Chondrocyte (in vitro differentiated cells): ENCODE measurements around the gene DOCK2. TPM values are rescaled to one million over a fixed set of nuclear protein-coding genes. Genes with fewer than 3 reads are reported as not detected.

ENCODE experiments used
- DNase-seq: peaks from one replicate; pipeline ENCODE4 v3.0.0; 2021; ENCODE audit warnings: mixed read lengths, low spot score
- H3K27ac Mint-ChIP-seq: one replicate; pipeline ENCODE4 v1.8.0; 2021; ENCODE audit warnings: mild to moderate bottlenecking, moderate library complexity, mixed read lengths; ENCODE audit not compliant: unreplicated experiment
- H3K27me3 Mint-ChIP-seq: 2 replicates; pipeline ENCODE4 v1.8.0; 2021; ENCODE audit warnings: low read depth, mixed read lengths
- H3K36me3 Mint-ChIP-seq: 2 replicates; pipeline ENCODE4 v1.8.0; 2021; ENCODE audit warnings: low read depth, mixed read lengths
- H3K4me1 Mint-ChIP-seq: 2 replicates; pipeline ENCODE4 v1.8.0; 2021; ENCODE audit warnings: low read depth, mild to moderate bottlenecking, mixed read lengths
- H3K4me3 Mint-ChIP-seq: one replicate; pipeline ENCODE4 v1.8.0; 2021; ENCODE audit warnings: mild to moderate bottlenecking, moderate library complexity, mixed read lengths; ENCODE audit not compliant: unreplicated experiment
- H3K9me3 Mint-ChIP-seq: 2 replicates; pipeline ENCODE4 v1.8.0; 2021; ENCODE audit warnings: low read depth, mixed read lengths
- total RNA-seq: library from RNA; stranded (reverse); gene quantifications from 3 replicates; pipeline ENCODE4 v1.2.1, GENCODE V29; 2021
- TF ChIP-seq, protein P1 (sequence below): fragments of 200-600 bp; sonication (generic); IDR thresholded peaks from 2 replicates; pipeline ENCODE4 v1.5.0; 2021; ENCODE audit warnings: antibody characterized with exemption, mild to moderate bottlenecking, moderate library complexity

DOCK2 gene
- total RNA-seq, 1 donor from 2014 or later = 3.1 TPM

DNA sequence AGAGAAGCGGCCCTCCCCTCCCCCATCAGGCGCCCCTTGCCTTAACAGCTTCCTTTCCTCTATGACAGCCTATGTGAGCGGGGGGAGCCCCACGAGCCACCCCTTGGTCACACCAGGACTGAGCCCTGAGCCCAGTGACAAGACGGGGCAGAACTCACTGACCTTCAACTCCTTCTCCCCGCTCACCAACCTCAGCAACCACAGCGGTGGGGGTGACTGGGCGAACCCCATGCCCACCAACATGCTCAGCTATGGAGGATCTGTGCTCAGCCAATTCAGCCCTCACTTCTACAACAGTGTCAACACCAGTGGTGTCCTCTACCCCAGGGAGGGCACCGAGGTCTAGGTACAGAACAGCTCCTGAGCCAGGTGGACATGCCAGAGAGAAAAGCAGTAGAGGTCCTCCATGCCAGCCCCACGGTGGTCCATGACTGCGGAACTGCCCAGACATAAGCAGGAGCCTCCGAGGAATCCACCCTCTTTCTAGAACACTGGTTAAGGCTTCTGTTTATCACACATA, 471.3 kb downstream of the DOCK2 start:
- H3K4me1 Mint-ChIP-seq = no peaks in the 10 kb centered on the region

DNA sequence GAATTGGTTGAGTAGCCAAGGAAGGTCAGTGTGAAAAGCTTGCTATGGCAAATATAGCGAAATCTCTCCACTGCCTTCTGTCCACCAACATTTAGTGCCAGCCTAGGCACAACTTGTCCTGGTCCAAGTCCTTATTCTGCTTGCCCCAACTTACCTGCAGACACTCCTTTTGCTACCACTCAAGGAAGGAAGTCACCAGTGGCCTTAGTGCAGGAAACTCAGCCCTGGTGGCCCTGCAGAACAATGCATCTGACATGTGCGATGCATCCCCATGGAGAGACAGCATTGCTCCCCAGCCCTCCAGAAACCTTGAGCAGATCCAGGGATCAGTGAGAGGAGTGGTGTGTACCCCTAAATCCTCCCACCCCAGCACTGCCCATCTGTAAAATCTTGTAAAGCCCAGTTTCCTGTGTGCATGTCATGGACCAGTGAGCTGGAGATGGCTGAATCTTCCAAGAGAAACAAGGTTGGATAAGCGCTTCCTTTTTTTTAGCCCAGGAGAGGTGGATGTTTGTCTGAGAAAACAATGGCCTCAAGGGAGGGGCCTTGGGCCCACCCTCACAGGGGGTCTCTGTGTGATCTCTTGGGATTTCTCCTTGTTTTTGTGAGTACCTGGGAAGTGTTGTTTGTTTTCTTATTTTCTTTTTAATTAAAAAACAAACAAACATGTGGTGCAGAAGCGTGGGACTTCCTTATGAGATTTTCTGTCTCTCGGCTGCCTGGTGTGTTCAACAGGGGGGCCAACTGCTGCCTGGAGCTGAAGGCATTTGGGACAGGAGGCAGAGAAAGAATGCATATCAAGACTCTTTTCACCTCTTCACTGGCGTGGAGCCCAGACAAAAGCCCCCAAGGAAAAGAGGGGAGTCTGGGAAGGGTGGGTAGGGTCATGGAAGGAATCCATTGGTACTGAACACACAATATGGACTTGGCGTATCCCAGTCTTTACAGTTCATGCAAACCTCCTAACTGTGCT, 472.3 kb downstream of the DOCK2 start:
- no peak overlapping the region for H3K27ac Mint-ChIP-seq
- TF ChIP-seq, protein P1, sequence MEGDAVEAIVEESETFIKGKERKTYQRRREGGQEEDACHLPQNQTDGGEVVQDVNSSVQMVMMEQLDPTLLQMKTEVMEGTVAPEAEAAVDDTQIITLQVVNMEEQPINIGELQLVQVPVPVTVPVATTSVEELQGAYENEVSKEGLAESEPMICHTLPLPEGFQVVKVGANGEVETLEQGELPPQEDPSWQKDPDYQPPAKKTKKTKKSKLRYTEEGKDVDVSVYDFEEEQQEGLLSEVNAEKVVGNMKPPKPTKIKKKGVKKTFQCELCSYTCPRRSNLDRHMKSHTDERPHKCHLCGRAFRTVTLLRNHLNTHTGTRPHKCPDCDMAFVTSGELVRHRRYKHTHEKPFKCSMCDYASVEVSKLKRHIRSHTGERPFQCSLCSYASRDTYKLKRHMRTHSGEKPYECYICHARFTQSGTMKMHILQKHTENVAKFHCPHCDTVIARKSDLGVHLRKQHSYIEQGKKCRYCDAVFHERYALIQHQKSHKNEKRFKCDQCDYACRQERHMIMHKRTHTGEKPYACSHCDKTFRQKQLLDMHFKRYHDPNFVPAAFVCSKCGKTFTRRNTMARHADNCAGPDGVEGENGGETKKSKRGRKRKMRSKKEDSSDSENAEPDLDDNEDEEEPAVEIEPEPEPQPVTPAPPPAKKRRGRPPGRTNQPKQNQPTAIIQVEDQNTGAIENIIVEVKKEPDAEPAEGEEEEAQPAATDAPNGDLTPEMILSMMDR = no peak
- peaks cover 3% of the 10 kb centered on the region for H3K27me3 Mint-ChIP-seq
- no peaks in the 10 kb centered on the region for H3K4me1 Mint-ChIP-seq
- H3K4me3 Mint-ChIP-seq = no peak overlapping the region
- no peak for DNase-seq
- no peaks in the 10 kb centered on the region for H3K9me3 Mint-ChIP-seq
- no peaks in the 10 kb centered on the region for H3K36me3 Mint-ChIP-seq

More for the DNA sequence above, 471.3 kb downstream of the DOCK2 start:
- DNase-seq = no peak
- no peaks in the 10 kb centered on the region for H3K9me3 Mint-ChIP-seq
- peaks cover 3% of the 10 kb centered on the region for H3K27me3 Mint-ChIP-seq
- TF ChIP-seq, protein P1 = no peak
- H3K36me3 Mint-ChIP-seq = no peaks in the 10 kb centered on the region
- no peak overlapping the region for H3K27ac Mint-ChIP-seq
- H3K4me3 Mint-ChIP-seq = no peak overlapping the region

DNA sequence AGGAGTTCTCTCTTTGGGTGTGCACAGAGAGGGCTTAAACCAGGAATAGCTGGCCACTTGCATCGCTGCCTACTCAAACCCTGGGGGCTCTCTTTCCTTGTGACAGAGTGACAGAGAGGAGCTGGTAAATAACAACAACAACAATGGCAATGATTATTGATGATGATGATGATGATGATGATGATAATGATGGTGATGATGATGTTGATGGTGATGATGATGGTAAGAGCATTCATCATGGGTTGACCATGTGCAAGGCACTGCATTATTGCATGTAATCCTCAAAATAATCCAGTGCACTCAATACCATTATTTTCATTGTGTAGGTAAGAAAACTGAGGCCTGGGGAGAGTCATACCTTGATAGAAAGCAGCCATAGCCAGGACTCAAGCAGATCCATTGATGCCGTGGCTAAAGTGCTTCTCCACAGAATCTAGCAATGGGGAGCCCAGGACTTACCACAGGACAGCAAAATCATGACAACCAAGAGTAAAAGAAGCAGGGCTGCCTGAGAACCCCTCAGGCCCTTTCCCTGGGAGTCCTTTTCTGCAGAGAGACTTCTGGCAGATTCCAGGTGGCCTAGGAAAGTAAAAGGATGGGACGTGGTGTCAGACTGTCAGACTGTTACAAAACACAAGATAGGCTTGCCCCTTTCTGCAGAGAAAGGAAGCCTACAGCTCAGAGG, 473.5 kb downstream of the DOCK2 start:
- Mint-ChIP-seq H3K36me3 (no peaks in the 10 kb centered on the region), H3K9me3 (peaks cover 5% of the 10 kb centered on the region), H3K4me3 (no peak overlapping the region), H3K27me3 (no peaks in the 10 kb centered on the region), H3K4me1 (no peaks in the 10 kb centered on the region), H3K27ac (no peak overlapping the region)
- TF ChIP-seq, protein P1 = no peak
- DNase-seq = no peak

DNA sequence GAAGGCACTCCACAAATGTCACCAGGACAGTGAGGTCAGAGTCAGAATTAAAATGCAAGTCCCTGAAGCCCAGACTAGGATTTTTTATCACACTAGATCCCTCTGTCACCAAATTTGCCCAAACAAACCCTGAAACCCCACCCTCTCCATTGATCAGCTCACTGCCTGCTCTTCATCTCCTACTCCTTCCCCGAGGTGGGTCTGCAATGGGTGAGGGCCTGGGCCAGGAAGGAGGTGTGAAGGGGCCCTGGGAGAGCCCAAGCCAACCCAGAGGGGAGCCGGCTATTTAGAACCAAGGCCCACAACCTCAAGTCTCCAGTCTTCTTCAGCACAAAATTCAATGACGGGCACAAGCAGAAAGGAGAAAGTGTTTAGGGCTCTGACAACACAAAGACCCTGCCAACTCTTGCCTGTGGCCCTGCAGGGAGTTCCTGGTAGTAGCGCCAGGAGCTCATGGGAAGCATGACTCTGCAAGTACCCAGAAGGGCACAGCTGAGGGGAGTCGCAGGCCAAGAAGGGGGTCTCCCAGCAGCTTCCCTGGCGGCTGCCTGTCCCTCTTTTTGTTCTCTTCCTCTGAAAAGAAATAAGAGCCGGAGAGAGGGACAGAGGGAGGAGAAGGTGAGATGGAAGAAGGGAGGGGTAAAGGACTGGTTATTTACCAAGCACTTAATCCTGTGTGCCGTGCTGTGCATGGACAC, 474.2 kb downstream of the DOCK2 start:
- H3K27me3 Mint-ChIP-seq = no peaks in the 10 kb centered on the region
- H3K36me3 Mint-ChIP-seq = no peaks in the 10 kb centered on the region
- no peak overlapping the region for H3K4me3 Mint-ChIP-seq
- no peak for DNase-seq
- H3K4me1 Mint-ChIP-seq = no peaks in the 10 kb centered on the region
- peaks cover 9% of the 10 kb centered on the region for H3K9me3 Mint-ChIP-seq
- no peak overlapping the region for H3K27ac Mint-ChIP-seq
- TF ChIP-seq, protein P1 = no peak
